Measurements from ENCODE around the gene CCR9. TPM values are rescaled to one million over a fixed set of nuclear protein-coding genes. Genes with fewer than 3 reads are reported as not detected.

Gene CCR9
- total RNA-seq, 1 donor from 2014 or later: not detected

GRCh38 chr3:45950686-45951600 lies 64.6 kb downstream of the CCR9 start:
- H4K20me1 ChIP-seq (ENCODE audit: insufficient read depth, low read length): no peaks in the 10 kb centered on the region
- no peaks in the 10 kb centered on the region for H3K9me3 ChIP-seq (ENCODE audit: insufficient read depth, low read depth, low read length)
- no peak overlapping the region for H2AFZ ChIP-seq (ENCODE audit: low read depth, low read length)
- no peaks in the 10 kb centered on the region for H3K4me1 ChIP-seq (ENCODE audit: insufficient read depth, low read length)
- H3K4me3 ChIP-seq (ENCODE audit: insufficient read depth, low read depth, low read length): no peak overlapping the region
- DNase-seq (ENCODE audit: low read depth) (no peak), FAIRE-seq (no peak)
- no peak overlapping the region for H3K27ac ChIP-seq (ENCODE audit: low read depth, low read length)
- Mint-ChIP-seq H3K36me3 (ENCODE audit: low read depth, unreplicated experiment) (peaks cover 38% of the 10 kb centered on the region), H3K9me3 (ENCODE audit: unreplicated experiment) (peaks cover 3% of the 10 kb centered on the region), H3K4me3 (ENCODE audit: unreplicated experiment) (no peak overlapping the region), H3K4me1 (ENCODE audit: low read depth, unreplicated experiment) (no peaks in the 10 kb centered on the region), H3K27ac (ENCODE audit: unreplicated experiment) (no peak overlapping the region), H3K27me3 (ENCODE audit: low read depth, unreplicated experiment) (no peaks in the 10 kb centered on the region)
- H3K9ac ChIP-seq (ENCODE audit: low read length): no peak overlapping the region
- TF ChIP-seq EZH2 (IDR thresholded peaks at IDR 0.05; ENCODE audit: insufficient read depth, low read length) (no peak), CTCF (IDR thresholded peaks at IDR 0.05; ENCODE audit: insufficient read depth, low read depth, low read length) (no peak)
- no peaks in the 10 kb centered on the region for H3K79me2 ChIP-seq (ENCODE audit: insufficient read depth, low read length)
- peaks cover 14% of the 10 kb centered on the region for H3K36me3 ChIP-seq (ENCODE audit: insufficient read depth, low read length)
- no peak overlapping the region for H3K4me2 ChIP-seq (ENCODE audit: low read length)
- no peaks in the 10 kb centered on the region for H3K27me3 ChIP-seq (ENCODE audit: insufficient read depth, low read length)

- Histone ChIP-seq H3K36me3 (ENCODE audit: insufficient read depth, low read length) (peaks cover 12% of the 10 kb centered on the region), H3K27ac (ENCODE audit: low read depth, low read length) (no peak overlapping the region), H3K27me3 (ENCODE audit: insufficient read depth, low read length) (no peaks in the 10 kb centered on the region), H4K20me1 (ENCODE audit: insufficient read depth, low read length) (no peaks in the 10 kb centered on the region), H3K4me1 (ENCODE audit: insufficient read depth, low read length) (no peaks in the 10 kb centered on the region), H2AFZ (ENCODE audit: low read depth, low read length) (no peak overlapping the region), H3K9me3 (ENCODE audit: insufficient read depth, low read depth, low read length) (no peaks in the 10 kb centered on the region), H3K79me2 (ENCODE audit: insufficient read depth, low read length) (no peaks in the 10 kb centered on the region), H3K9ac (ENCODE audit: low read length) (no peak overlapping the region), H3K4me2 (ENCODE audit: low read length) (no peak overlapping the region), H3K4me3 (ENCODE audit: insufficient read depth, low read depth, low read length) (no peak overlapping the region)
- TF ChIP-seq EZH2 (IDR thresholded peaks at IDR 0.05; ENCODE audit: insufficient read depth, low read length): no peak
- TF ChIP-seq CTCF (IDR thresholded peaks at IDR 0.05; ENCODE audit: insufficient read depth, low read depth, low read length): no peak
- Mint-ChIP-seq H3K27me3 (ENCODE audit: low read depth, unreplicated experiment) (no peaks in the 10 kb centered on the region), H3K4me1 (ENCODE audit: low read depth, unreplicated experiment) (peaks cover 5% of the 10 kb centered on the region), H3K9me3 (ENCODE audit: unreplicated experiment) (peaks cover 3% of the 10 kb centered on the region), H3K36me3 (ENCODE audit: low read depth, unreplicated experiment) (peaks cover 29% of the 10 kb centered on the region), H3K4me3 (ENCODE audit: unreplicated experiment) (no peak overlapping the region), H3K27ac (ENCODE audit: unreplicated experiment) (no peak overlapping the region)
- DNase-seq (ENCODE audit: low read depth) (no peak), FAIRE-seq (no peak)
Measured at GRCh38 chr3:45951946-45952345, 65.6 kb downstream of the CCR9 start.

GRCh38 chr3:45952456-45952855 lies 66.1 kb downstream of the CCR9 start:
- FAIRE-seq (no peak), DNase-seq (ENCODE audit: low read depth) (peak; percentile 4)
- no peak overlapping the region for H3K4me3 Mint-ChIP-seq (ENCODE audit: unreplicated experiment)
- Histone ChIP-seq H3K27me3 (ENCODE audit: insufficient read depth, low read length) (no peaks in the 10 kb centered on the region), H3K4me3 (ENCODE audit: insufficient read depth, low read depth, low read length) (no peak overlapping the region), H2AFZ (ENCODE audit: low read depth, low read length) (no peak overlapping the region), H3K79me2 (ENCODE audit: insufficient read depth, low read length) (no peaks in the 10 kb centered on the region), H4K20me1 (ENCODE audit: insufficient read depth, low read length) (no peaks in the 10 kb centered on the region), H3K27ac (ENCODE audit: low read depth, low read length) (no peak overlapping the region), H3K36me3 (ENCODE audit: insufficient read depth, low read length) (peaks cover 9% of the 10 kb centered on the region), H3K9ac (ENCODE audit: low read length) (no peak overlapping the region), H3K4me1 (ENCODE audit: insufficient read depth, low read length) (no peaks in the 10 kb centered on the region), H3K9me3 (ENCODE audit: insufficient read depth, low read depth, low read length) (no peaks in the 10 kb centered on the region), H3K4me2 (ENCODE audit: low read length) (no peak overlapping the region)
- peaks cover 30% of the 10 kb centered on the region for H3K36me3 Mint-ChIP-seq (ENCODE audit: low read depth, unreplicated experiment)
- H3K9me3 Mint-ChIP-seq (ENCODE audit: unreplicated experiment): peaks cover 3% of the 10 kb centered on the region
- TF ChIP-seq CTCF (IDR thresholded peaks at IDR 0.05; ENCODE audit: insufficient read depth, low read depth, low read length) (no peak), EZH2 (IDR thresholded peaks at IDR 0.05; ENCODE audit: insufficient read depth, low read length) (no peak)
- H3K27me3 Mint-ChIP-seq (ENCODE audit: low read depth, unreplicated experiment): no peaks in the 10 kb centered on the region
- H3K27ac Mint-ChIP-seq (ENCODE audit: unreplicated experiment): no peak overlapping the region
- peaks cover 5% of the 10 kb centered on the region for H3K4me1 Mint-ChIP-seq (ENCODE audit: low read depth, unreplicated experiment)

All from astrocyte (in vitro differentiated cells and primary cell).